ENCODE data around the gene TINAGL1.

Gene TINAGL1

DNA sequence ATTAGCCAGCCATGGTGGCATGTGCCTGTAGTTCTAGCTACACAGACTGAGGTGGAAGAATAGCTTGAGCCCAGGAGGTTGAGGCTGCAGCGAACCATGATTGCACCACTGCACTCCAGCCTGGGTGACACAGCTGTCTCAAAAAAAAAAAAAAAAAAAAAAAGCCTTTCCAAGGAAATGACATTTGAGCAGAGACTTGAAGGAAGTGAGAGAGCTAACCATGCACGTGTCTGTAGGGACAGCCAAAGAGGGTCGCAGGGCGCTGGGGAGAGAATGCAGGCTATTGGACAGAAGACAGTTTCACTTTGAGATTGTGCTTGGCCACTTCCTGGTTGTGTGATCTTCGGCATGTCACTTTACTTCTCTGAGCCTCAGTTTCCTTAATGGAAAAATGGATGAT, 48.0 kb downstream of the TINAGL1 start:
- H3K4me1 Mint-ChIP-seq = peaks cover 16% of the 10 kb centered on the region
- no peak overlapping the region for H3K27ac Mint-ChIP-seq
- DNase-seq = no peak
- H3K4me3 Mint-ChIP-seq = no peak overlapping the region
- ATAC-seq = no peak
- no peaks in the 10 kb centered on the region for H3K9me3 Mint-ChIP-seq
- peaks cover 7% of the 10 kb centered on the region for H3K27me3 Mint-ChIP-seq

DNA sequence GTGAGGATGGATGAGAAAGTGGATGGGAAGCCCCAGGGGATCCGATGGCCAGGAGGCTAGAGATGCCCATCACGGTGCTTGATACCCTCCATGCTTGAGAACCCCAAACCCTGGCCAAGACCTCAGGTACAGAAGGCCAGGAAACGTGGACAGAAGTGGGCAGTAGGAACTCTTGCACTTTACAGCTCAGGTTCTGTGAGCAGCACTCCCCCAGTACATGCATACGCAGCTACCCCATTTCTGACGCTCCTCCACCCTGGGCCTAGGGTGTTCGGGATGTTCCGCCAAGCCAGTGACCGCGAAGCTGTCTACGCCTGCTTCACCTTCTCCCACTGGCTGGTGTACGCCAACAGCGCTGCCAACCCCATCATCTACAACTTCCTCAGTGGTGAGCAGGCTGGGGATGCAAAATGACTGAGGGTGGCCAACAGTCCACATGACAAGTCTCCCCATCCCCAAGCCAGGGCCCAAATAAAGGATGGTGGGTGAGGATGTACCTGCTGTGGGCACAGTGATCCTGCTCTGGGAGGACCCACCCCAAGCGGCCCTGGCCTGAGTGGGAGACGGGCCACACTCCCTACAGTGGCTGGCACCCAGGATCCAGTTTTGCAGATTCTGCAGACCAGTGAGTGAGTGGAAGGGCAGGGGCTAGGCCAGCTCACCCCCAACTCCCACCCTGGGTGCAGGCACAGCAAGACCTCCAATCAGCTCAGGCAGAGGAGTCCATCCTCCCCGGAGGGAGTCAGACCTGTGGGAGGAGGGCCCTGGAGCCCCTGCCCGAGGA, 48.6 kb downstream of the TINAGL1 start:
- Mint-ChIP-seq H3K27me3 (peaks cover under 1% of the 10 kb centered on the region), H3K27ac (no peak overlapping the region), H3K4me1 (peaks cover 16% of the 10 kb centered on the region), H3K9me3 (no peaks in the 10 kb centered on the region), H3K4me3 (no peak overlapping the region)
- DNase-seq = no peak
- peak; percentile 27 for ATAC-seq

DNA sequence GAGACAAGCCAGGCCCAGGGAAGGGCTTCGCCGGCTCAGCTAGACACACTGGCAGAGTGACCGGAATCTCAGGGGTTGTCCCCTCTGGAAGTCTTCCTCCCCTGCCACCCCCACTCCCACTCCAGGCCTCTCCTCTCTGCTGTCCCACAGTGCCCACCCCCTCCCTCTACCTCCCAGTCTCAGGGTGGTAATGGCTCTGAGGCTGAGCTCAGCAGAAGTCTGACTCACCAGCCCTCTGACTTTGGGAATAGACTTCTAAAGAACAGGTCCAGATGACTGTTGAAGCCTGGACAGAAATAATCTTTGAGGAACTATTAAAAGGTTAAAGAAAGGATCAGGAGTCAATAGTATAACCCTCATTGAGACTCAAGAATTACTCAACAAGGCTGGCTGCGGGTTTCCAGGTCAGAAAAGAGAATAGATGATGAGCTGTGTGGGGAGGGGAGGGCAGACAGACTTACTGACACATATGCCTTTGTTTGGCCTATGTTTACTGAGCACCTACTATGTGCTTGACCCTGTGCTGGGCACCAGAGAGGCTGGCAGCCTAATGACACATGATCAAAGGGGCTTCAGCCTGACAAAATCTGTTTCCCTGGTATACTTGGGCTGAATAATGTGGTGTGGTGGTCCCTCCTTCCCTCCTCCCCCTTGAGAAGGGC, 49.4 kb downstream of the TINAGL1 start:
- Mint-ChIP-seq H3K4me1 (peaks cover 16% of the 10 kb centered on the region), H3K4me3 (no peak overlapping the region), H3K27ac (peak overlapping the region in 1 of 2 donors; percentile 79), H3K27me3 (no peaks in the 10 kb centered on the region), H3K9me3 (no peaks in the 10 kb centered on the region)
- peak; percentile 16 for ATAC-seq
- no peak for DNase-seq

DNA sequence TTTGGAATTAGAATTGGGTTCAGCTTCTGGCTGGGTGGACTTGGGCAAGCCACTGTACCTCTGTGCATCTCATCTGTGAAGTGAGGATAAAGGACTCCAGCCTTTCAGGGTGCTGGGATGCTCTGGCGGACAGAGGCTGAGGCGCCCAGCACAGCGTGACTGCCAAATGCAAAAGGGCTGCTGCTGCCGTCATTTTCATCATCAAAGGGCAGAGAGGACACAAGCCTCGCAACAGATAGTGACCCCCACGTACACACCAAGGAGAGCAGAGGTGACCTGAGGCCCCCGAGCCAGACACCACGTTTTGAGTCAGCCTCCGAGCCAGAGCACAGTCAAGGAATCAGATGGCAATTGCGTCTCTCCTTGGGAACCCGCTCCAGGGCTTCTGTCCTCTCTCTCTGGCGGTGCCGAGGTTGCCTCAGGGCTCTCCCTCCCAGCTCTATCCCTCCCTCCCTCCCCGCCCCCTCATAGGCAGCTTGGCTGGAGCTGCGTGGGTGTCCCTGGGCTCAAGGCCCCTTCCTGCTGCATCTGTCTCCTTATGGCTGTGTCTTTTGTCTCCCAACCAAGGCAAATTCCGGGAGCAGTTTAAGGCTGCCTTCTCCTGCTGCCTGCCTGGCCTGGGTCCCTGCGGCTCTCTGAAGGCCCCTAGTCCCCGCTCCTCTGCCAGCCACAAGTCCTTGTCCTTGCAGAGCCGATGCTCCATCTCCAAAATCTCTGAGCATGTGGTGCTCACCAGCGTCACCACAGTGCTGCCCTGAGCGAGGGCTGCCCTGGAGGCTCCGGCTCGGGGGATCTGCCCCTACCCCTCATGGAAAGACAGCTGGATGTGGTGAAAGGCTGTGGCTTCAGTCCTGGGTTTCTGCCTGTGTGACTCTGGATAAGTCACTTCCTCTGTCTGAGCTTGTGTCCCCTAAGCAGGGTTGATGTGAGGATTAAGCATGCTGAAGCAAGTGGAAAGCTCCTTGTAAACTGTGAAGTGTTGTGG, 50.2 kb downstream of the TINAGL1 start:
- Mint-ChIP-seq H3K9me3 (no peaks in the 10 kb centered on the region), H3K4me1 (peaks cover 16% of the 10 kb centered on the region), H3K27me3 (no peaks in the 10 kb centered on the region), H3K27ac (peak overlapping the region in 1 of 2 donors; percentile 79), H3K4me3 (no peak overlapping the region)
- no peak for ATAC-seq
- DNase-seq = no peak

DNA sequence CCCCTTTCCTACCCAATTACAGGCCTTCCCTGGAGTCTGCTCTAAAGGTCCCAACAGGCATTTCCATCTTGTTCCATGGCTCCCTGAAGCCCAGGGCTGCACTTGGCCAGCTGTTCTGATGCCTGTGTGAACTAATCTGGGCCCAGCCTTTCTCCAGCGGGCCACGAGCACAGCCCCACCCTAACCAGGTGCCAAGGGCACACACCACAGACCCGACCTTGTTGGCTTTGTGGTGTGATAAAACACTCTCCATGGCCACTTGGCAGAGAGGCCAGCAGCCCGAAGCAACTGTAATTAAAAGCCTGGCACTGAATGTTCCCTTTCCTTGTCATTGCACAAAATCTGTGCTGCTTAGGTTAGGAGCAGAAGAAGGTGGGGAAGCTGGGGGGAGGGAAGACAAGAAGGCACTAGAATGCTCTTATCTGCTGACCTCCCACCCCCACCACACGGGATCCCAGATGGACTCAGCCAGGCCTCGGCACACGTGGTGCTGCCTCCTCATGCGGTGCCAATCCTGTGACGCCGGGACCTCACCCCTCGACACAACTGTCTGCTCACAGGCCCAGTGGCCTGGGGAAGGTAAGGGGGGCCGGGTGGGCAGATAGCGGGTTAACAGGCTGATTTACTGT, 51.1 kb downstream of the TINAGL1 start:
- Mint-ChIP-seq H3K27me3 (no peaks in the 10 kb centered on the region), H3K4me3 (no peak overlapping the region), H3K9me3 (no peaks in the 10 kb centered on the region), H3K4me1 (peaks cover 16% of the 10 kb centered on the region), H3K27ac (no peak overlapping the region)
- no peak for DNase-seq
- no peak for ATAC-seq

DNA sequence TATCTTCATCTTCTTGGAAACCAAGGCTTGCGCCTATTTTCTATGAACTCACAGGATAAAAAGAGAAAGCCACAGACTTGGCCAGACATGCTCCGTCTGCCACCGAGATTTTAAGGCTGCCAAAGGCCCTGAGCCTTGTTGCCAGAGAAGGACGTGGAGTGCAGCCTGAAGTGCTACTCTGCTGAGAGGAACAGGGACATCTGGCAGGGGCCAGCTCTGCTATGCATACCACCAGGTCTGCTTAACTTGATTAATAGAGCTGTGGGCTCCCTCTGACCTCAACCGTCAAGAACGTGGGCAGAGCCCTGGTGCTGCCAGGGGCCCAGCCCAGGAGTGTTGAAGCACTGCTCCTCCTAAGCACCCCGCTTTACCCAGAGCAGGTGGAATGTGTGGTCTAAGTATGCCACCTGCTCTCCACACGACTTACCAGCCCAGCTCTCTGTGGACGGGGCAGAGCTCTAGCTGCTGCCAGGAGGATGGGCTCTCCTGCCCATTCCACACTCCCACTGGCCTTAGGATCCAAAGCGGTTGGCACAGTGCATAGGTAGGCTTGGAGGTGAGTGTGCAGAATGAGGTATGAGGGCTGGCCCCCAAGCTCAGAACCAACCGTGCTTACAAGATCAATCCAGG, 51.7 kb downstream of the TINAGL1 start:
- Mint-ChIP-seq H3K27me3 (no peaks in the 10 kb centered on the region), H3K4me1 (peaks cover 16% of the 10 kb centered on the region), H3K27ac (peak overlapping the region in 1 of 2 donors; percentile 23), H3K9me3 (no peaks in the 10 kb centered on the region), H3K4me3 (no peak overlapping the region)
- no peak for ATAC-seq
- DNase-seq = no peak

DNA sequence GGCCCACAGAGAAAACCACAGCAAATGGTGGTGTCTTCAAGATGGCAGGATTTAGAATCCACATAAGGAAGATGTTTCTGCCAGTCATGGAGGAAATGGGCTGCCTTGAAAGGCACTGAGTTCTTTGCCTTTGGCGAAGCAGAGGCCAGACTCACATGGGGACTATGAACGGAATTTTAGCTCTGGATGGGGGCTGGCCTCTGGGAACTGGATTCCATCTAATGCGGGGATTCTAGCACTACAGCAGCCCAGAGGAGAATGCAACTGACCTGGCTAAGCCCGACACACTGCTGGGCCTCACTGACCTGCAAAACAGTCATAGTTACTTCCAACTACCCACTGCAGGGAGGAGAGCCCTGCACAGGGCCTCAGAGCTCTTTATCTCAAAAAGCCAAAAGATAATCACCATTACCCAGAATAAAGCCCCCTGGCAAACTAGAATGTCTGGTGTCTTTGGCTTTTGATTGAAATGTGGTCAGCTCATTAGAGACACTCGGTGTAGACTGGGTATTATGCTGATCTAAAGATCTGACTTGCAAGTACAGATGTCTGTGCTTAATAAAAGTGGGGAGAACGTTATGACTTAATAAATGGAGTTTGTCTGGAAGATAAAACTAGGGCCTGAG, 52.7 kb downstream of the TINAGL1 start:
- no peaks in the 10 kb centered on the region for H3K9me3 Mint-ChIP-seq
- DNase-seq (no peak), ATAC-seq (no peak)
- no peaks in the 10 kb centered on the region for H3K27me3 Mint-ChIP-seq
- no peak overlapping the region for H3K27ac Mint-ChIP-seq
- H3K4me1 Mint-ChIP-seq = peaks cover 13% of the 10 kb centered on the region
- H3K4me3 Mint-ChIP-seq = no peak overlapping the region

DNA sequence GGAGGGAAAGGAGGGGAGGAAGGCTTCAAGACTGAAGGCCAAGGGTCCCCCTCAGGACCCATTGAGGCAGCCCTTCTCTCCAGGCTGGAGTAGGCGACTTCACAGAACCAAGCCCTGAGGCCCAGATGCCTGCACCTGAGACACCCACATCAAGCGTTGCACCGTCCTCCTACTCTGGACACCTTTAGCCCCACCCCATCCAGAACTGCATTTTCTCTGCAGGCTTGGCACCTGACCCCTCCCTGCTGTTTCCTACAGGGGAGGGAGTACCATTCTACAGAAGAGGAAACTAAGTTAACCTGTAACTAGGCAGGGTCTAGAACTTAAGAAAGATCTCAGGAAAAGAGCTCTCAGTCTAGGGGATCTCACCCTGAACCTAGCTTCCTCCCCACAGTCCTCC, 56.3 kb downstream of the TINAGL1 start:
- Mint-ChIP-seq H3K27ac (peak overlapping the region; percentile 14 to 27), H3K9me3 (no peaks in the 10 kb centered on the region), H3K4me3 (no peak overlapping the region), H3K27me3 (no peaks in the 10 kb centered on the region), H3K4me1 (no peaks in the 10 kb centered on the region)
- DNase-seq (no peak), ATAC-seq (no peak)

DNA sequence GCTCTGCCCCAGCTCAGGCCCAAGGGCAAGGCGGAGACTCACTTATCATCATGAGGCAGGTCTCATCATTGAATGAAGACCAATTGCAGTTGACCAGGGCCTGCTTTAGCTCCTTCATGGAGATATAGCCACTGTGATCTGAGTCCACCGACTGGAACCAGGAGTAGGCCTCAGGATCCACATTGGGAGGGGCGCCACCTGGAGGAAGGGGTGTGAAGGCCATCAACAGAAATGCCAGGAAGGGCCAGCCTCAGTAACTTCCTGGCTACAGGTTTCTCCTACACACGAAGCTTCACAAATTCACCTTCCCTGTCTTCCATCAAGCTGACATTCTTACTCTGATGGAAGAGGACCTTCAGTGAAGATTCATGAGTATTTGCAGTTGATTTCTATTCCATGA, 56.8 kb downstream of the TINAGL1 start:
- Mint-ChIP-seq H3K4me3 (no peak overlapping the region), H3K4me1 (no peaks in the 10 kb centered on the region), H3K27me3 (no peaks in the 10 kb centered on the region), H3K9me3 (no peaks in the 10 kb centered on the region), H3K27ac (peak overlapping the region in 1 of 2 donors; percentile 27)
- DNase-seq (peak in 1 of 2 donors; percentile 37), ATAC-seq (no peak)
